GM12874 (cell line): Measurements from ENCODE around the gene PRKG1.

Experiments
- CTCF ChIP-seq: IDR thresholded peaks from 2 replicates; pipeline ENCODE4 v1.5.1; 2011; ENCODE audit warnings: low read depth, mild to moderate bottlenecking, control low read depth, low read length, moderate library complexity; ENCODE audit not compliant: insufficient read depth

PRKG1 gene

GRCh38 chr10:51137756-51138529, 63.7 kb downstream of the PRKG1 start:
- no peak for TF ChIP-seq CTCF

- TF ChIP-seq CTCF: no peak
Observed at GRCh38 chr10:51139176-51139575, 64.9 kb downstream of the PRKG1 start.

- TF ChIP-seq CTCF: no peak
Observed at GRCh38 chr10:51141010-51141409, 66.7 kb downstream of the PRKG1 start.

- TF ChIP-seq CTCF: no peak
Observed at GRCh38 chr10:51144161-51144781, 70.0 kb downstream of the PRKG1 start.

GRCh38 chr10:51145375-51145774, 71.1 kb downstream of the PRKG1 start:
- TF ChIP-seq CTCF: no peak

GRCh38 chr10:51147644-51148399, 73.5 kb downstream of the PRKG1 start:
- TF ChIP-seq CTCF: no peak

- TF ChIP-seq CTCF: no peak
Observed at GRCh38 chr10:51156926-51157325, 82.6 kb downstream of the PRKG1 start.
